ENCODE measurements around the gene SNAPC3. TPM values are rescaled to one million over a fixed set of nuclear protein-coding genes. Genes with fewer than 3 reads are reported as not detected.
A peak's percentile ranks its signal among the peaks of the same experiment; 100 is the strongest.

SNAPC3 gene
- total RNA-seq, 1 experiment from 2014 or later = 33.5 TPM

DNA sequence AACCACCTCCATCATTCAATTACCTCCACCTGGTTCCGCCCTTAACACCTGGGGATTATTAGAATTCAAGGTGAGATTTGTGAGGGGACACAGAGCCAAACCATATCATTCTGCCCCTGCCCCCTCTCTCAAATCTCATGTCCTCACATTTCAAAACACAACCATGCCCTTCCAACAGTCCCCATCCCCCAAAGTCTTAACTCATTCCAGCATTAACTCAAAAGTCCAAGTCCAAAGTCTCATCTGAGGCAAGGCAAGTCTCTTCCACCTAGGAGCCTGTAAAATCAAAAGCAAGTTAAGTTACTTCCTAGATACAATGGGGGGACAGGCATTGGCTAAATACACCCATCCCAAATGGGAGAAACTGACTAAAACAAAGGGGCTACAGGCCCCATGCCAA is 69.3 kb downstream of the SNAPC3 start (continued):
- TF ChIP-seq, protein P1, sequence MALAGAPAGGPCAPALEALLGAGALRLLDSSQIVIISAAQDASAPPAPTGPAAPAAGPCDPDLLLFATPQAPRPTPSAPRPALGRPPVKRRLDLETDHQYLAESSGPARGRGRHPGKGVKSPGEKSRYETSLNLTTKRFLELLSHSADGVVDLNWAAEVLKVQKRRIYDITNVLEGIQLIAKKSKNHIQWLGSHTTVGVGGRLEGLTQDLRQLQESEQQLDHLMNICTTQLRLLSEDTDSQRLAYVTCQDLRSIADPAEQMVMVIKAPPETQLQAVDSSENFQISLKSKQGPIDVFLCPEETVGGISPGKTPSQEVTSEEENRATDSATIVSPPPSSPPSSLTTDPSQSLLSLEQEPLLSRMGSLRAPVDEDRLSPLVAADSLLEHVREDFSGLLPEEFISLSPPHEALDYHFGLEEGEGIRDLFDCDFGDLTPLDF (CRISPR knock-in tag; IDR thresholded peaks at IDR 0.05) = no peak
- TF ChIP-seq ZNF232 (CRISPR knock-in tag; IDR thresholded peaks at IDR 0.05) = no peak
- no peak for TF ChIP-seq TEAD4 (CRISPR knock-in tag; IDR thresholded peaks at IDR 0.05)
- TF ChIP-seq, protein P2, sequence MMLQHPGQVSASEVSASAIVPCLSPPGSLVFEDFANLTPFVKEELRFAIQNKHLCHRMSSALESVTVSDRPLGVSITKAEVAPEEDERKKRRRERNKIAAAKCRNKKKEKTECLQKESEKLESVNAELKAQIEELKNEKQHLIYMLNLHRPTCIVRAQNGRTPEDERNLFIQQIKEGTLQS (CRISPR knock-in tag; conservative IDR thresholded peaks at IDR 0.05) = no peak
- no peak for TF ChIP-seq TP53 (CRISPR knock-in tag; IDR thresholded peaks at IDR 0.05)
- TF ChIP-seq, protein P3, sequence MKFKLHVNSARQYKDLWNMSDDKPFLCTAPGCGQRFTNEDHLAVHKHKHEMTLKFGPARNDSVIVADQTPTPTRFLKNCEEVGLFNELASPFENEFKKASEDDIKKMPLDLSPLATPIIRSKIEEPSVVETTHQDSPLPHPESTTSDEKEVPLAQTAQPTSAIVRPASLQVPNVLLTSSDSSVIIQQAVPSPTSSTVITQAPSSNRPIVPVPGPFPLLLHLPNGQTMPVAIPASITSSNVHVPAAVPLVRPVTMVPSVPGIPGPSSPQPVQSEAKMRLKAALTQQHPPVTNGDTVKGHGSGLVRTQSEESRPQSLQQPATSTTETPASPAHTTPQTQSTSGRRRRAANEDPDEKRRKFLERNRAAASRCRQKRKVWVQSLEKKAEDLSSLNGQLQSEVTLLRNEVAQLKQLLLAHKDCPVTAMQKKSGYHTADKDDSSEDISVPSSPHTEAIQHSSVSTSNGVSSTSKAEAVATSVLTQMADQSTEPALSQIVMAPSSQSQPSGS (CRISPR knock-in tag; IDR thresholded peaks at IDR 0.05; ENCODE audit: borderline replicate concordance, low read depth) = no peak
- TF ChIP-seq, protein P4, sequence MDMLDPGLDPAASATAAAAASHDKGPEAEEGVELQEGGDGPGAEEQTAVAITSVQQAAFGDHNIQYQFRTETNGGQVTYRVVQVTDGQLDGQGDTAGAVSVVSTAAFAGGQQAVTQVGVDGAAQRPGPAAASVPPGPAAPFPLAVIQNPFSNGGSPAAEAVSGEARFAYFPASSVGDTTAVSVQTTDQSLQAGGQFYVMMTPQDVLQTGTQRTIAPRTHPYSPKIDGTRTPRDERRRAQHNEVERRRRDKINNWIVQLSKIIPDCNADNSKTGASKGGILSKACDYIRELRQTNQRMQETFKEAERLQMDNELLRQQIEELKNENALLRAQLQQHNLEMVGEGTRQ (CRISPR knock-in tag; IDR thresholded peaks at IDR 0.05) = no peak
- TF ChIP-seq ESRRA (CRISPR knock-in tag; IDR thresholded peaks at IDR 0.05; ENCODE audit: borderline replicate concordance) = no peak
- TF ChIP-seq SP1 (CRISPR knock-in tag; conservative IDR thresholded peaks at IDR 0.05) = no peak
- TF ChIP-seq NFATC4 (CRISPR knock-in tag; IDR thresholded peaks at IDR 0.05) = no peak
- TF ChIP-seq USF1 (CRISPR knock-in tag; IDR thresholded peaks at IDR 0.05) = no peak
- no peak for TF ChIP-seq EMX1 (CRISPR knock-in tag; IDR thresholded peaks at IDR 0.05)
- no peak for TF ChIP-seq ZNF263 (CRISPR knock-in tag; IDR thresholded peaks at IDR 0.05; ENCODE audit: low read depth)

- Mint-ChIP-seq H3K4me3 (no peak overlapping the region), H3K27me3 (ENCODE audit: low read depth) (no peaks in the 10 kb centered on the region), H3K9me3 (peaks cover 43% of the 10 kb centered on the region), H3K4me1 (peaks cover 29% of the 10 kb centered on the region), H3K36me3 (peaks cover 86% of the 10 kb centered on the region), H3K27ac (peak overlapping the region; percentile 34)
- DNase-seq (ENCODE audit: low spot score) = no peak
- peak; percentile 75 for ATAC-seq
- ChIA-PET POLR2A (interaction anchor here (1.3 kb wide), 1 partner anchor 19 kb away, joined by 3 read pairs; the partner anchor contains the start of gene PSIP1), CTCF (no interaction called here)
- TF ChIP-seq, protein P5, sequence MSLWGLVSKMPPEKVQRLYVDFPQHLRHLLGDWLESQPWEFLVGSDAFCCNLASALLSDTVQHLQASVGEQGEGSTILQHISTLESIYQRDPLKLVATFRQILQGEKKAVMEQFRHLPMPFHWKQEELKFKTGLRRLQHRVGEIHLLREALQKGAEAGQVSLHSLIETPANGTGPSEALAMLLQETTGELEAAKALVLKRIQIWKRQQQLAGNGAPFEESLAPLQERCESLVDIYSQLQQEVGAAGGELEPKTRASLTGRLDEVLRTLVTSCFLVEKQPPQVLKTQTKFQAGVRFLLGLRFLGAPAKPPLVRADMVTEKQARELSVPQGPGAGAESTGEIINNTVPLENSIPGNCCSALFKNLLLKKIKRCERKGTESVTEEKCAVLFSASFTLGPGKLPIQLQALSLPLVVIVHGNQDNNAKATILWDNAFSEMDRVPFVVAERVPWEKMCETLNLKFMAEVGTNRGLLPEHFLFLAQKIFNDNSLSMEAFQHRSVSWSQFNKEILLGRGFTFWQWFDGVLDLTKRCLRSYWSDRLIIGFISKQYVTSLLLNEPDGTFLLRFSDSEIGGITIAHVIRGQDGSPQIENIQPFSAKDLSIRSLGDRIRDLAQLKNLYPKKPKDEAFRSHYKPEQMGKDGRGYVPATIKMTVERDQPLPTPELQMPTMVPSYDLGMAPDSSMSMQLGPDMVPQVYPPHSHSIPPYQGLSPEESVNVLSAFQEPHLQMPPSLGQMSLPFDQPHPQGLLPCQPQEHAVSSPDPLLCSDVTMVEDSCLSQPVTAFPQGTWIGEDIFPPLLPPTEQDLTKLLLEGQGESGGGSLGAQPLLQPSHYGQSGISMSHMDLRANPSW (CRISPR knock-in tag; conservative IDR thresholded peaks at IDR 0.05; ENCODE audit: low read depth) = no peak
- TF ChIP-seq KAT7 (CRISPR knock-in tag; IDR thresholded peaks at IDR 0.05; ENCODE audit: borderline replicate concordance) = no peak
- no peak for TF ChIP-seq ZNF219 (CRISPR knock-in tag; IDR thresholded peaks at IDR 0.05; ENCODE audit: borderline replicate concordance)
- no peak for TF ChIP-seq NR3C1 (CRISPR knock-in tag; conservative IDR thresholded peaks at IDR 0.05; ENCODE audit: low read depth)
- TF ChIP-seq ELF4 (CRISPR knock-in tag; IDR thresholded peaks at IDR 0.05; ENCODE audit: low read depth) = no peak
- TF ChIP-seq, protein P6, sequence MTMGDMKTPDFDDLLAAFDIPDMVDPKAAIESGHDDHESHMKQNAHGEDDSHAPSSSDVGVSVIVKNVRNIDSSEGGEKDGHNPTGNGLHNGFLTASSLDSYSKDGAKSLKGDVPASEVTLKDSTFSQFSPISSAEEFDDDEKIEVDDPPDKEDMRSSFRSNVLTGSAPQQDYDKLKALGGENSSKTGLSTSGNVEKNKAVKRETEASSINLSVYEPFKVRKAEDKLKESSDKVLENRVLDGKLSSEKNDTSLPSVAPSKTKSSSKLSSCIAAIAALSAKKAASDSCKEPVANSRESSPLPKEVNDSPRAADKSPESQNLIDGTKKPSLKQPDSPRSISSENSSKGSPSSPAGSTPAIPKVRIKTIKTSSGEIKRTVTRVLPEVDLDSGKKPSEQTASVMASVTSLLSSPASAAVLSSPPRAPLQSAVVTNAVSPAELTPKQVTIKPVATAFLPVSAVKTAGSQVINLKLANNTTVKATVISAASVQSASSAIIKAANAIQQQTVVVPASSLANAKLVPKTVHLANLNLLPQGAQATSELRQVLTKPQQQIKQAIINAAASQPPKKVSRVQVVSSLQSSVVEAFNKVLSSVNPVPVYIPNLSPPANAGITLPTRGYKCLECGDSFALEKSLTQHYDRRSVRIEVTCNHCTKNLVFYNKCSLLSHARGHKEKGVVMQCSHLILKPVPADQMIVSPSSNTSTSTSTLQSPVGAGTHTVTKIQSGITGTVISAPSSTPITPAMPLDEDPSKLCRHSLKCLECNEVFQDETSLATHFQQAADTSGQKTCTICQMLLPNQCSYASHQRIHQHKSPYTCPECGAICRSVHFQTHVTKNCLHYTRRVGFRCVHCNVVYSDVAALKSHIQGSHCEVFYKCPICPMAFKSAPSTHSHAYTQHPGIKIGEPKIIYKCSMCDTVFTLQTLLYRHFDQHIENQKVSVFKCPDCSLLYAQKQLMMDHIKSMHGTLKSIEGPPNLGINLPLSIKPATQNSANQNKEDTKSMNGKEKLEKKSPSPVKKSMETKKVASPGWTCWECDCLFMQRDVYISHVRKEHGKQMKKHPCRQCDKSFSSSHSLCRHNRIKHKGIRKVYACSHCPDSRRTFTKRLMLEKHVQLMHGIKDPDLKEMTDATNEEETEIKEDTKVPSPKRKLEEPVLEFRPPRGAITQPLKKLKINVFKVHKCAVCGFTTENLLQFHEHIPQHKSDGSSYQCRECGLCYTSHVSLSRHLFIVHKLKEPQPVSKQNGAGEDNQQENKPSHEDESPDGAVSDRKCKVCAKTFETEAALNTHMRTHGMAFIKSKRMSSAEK (CRISPR knock-in tag; IDR thresholded peaks at IDR 0.05; ENCODE audit: borderline replicate concordance) = 0 out of 2 replicates have a peak, but pooled peaks have one; percentile 4
- no peak for TF ChIP-seq CREB1 (CRISPR knock-in tag; IDR thresholded peaks at IDR 0.05)
- no peak for TF ChIP-seq ZMAT4 (CRISPR knock-in tag; IDR thresholded peaks at IDR 0.05)
- TF ChIP-seq, protein P7, sequence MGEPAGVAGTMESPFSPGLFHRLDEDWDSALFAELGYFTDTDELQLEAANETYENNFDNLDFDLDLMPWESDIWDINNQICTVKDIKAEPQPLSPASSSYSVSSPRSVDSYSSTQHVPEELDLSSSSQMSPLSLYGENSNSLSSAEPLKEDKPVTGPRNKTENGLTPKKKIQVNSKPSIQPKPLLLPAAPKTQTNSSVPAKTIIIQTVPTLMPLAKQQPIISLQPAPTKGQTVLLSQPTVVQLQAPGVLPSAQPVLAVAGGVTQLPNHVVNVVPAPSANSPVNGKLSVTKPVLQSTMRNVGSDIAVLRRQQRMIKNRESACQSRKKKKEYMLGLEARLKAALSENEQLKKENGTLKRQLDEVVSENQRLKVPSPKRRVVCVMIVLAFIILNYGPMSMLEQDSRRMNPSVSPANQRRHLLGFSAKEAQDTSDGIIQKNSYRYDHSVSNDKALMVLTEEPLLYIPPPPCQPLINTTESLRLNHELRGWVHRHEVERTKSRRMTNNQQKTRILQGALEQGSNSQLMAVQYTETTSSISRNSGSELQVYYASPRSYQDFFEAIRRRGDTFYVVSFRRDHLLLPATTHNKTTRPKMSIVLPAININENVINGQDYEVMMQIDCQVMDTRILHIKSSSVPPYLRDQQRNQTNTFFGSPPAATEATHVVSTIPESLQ (CRISPR knock-in tag; IDR thresholded peaks at IDR 0.05) = no peak
These were observed 69.9 kb downstream of the SNAPC3 start for GRCh38 chr9:15492485-15493150.
